K562 (cell line): Measurements from ENCODE around the gene MYO3B. TPM values are rescaled to one million over a fixed set of nuclear protein-coding genes. Genes with fewer than 3 reads are reported as not detected.

Experiments used
- ATAC-seq: fragments of 200-7000 bp; cut with Tn5 transposase; 3 replicates; pipeline ENCODE4 v1.9.1; 2020; ENCODE audit warnings: moderate library complexity
- BruUV-seq: library from RNA; stranded (reverse); fragments of 400-500 nt; replicated peaks from 2 replicates; lab custom pipeline; 2021; lab: Mats Ljungman, UMichigan
- CTCF ChIA-PET: fragments of 300-600 bp; formaldehyde crosslinking; extraction: SDS; loops from one replicate; lab custom pipeline; 2021; ENCODE audit warnings: low intra/inter-chr PET ratio; lab: Yijun Ruan, JAX
- POLR2A ChIA-PET: fragments of 300-600, 350-650 bp; sonication (Branson Sonifier 250); formaldehyde crosslinking; extraction: SDS; loops from one replicate; lab custom pipeline; 2021; ENCODE audit warnings: antibody characterized with exemption, inconsistent platforms; lab: Yijun Ruan, JAX
- DNase-seq, 4 experiments: peaks; one replicate each; pipeline versions ENCODE4 v3.0.0 to v3.0.0-alpha.2; 2011 to 2018; ENCODE audit warnings: low spot score in 3 of 4, mixed read lengths in 3 of 4; ENCODE audit errors: extremely low read depth in 1 of 4
- FAIRE-seq: peaks from 2 replicates; lab custom pipeline; 2011; peaks lifted over from hg19 to GRCh38; lab: Jason Lieb, UNC
- H2AFZ ChIP-seq: 2 replicates; pipeline ENCODE4 v1.6.0; 2011; ENCODE audit warnings: low read depth, low read length, control low read depth, inconsistent platforms
- H3K27ac ChIP-seq: fragments of 200-600 bp; 3 replicates; pipeline ENCODE4 v1.8.0; 2011; ENCODE audit warnings: low read depth, mild to moderate bottlenecking, control low read depth, inconsistent platforms, low read length, moderate library complexity, mixed read lengths; ENCODE audit errors: extremely low read depth
- H3K27me3 ChIP-seq, 2 experiments: fragments of 300-600 bp in 1 of 2; 2 replicates in 1 of 2; 3 replicates in 1 of 2; pipeline versions ENCODE4 v1.6.0 to v1.8.0; 2011; ENCODE audit warnings: inconsistent platforms in 2 of 2, low read length in 2 of 2, mild to moderate bottlenecking in 1 of 2, mixed read lengths in 1 of 2, moderate library complexity in 1 of 2; ENCODE audit not compliant: control insufficient read depth in 2 of 2, insufficient read depth in 2 of 2
- H3K36me3 ChIP-seq: fragments of 300-600 bp; 3 replicates; pipeline ENCODE4 v1.8.0; 2011; ENCODE audit warnings: mild to moderate bottlenecking, low read length, inconsistent platforms; ENCODE audit not compliant: control insufficient read depth, insufficient read depth
- H3K4me1 ChIP-seq, 2 experiments: fragments of 200-600 bp in 1 of 2; replicated peaks in 1 of 2; 2 replicates in 1 of 2; 3 replicates in 1 of 2; pipeline versions ENCODE4 v1.5.1 to v1.8.0; 2011; ENCODE audit warnings: inconsistent platforms in 2 of 2, low read length in 2 of 2, mild to moderate bottlenecking in 1 of 2, mixed read lengths in 1 of 2, moderate library complexity in 1 of 2; ENCODE audit not compliant: control insufficient read depth in 2 of 2, insufficient read depth in 2 of 2
- H3K4me2 ChIP-seq: 2 replicates; pipeline ENCODE4 v1.6.1; 2011; ENCODE audit warnings: low read length, control low read depth, inconsistent platforms, mixed read lengths; ENCODE audit not compliant: insufficient read depth
- H3K4me3 ChIP-seq: fragments of 200-600 bp; sonication (generic), shearing (Covaris generic); 2 replicates; pipeline ENCODE4 v1.5.1; 2016; ENCODE audit warnings: control low read depth, inconsistent platforms
- H3K79me2 ChIP-seq: fragments of 200-600 bp; 3 replicates; pipeline ENCODE4 v1.8.0; 2011; ENCODE audit warnings: low read length, inconsistent platforms; ENCODE audit not compliant: control insufficient read depth, insufficient read depth
- H3K9ac ChIP-seq, 2 experiments: 2 replicates each; pipeline versions ENCODE4 v1.6.0 to v1.6.1; 2011; ENCODE audit warnings: low read depth in 2 of 2, low read length in 2 of 2, control low read depth in 1 of 2, inconsistent platforms in 1 of 2, mild to moderate bottlenecking in 1 of 2, mixed read lengths in 1 of 2; ENCODE audit not compliant: insufficient read depth in 1 of 2
- H3K9me1 ChIP-seq: one replicate; pipeline ENCODE4 v1.6.0; 2011; ENCODE audit warnings: inconsistent platforms, mild to moderate bottlenecking, low read length, moderate library complexity; ENCODE audit not compliant: control insufficient read depth, insufficient read depth
- H3K9me3 ChIP-seq: replicated peaks from 2 replicates; pipeline ENCODE4 v1.5.1; 2011; ENCODE audit warnings: low read depth, low read length, inconsistent platforms; ENCODE audit not compliant: control insufficient read depth, insufficient read depth
- H4K20me1 ChIP-seq: replicated peaks from 2 replicates; pipeline ENCODE4 v1.6.1; 2011; ENCODE audit warnings: low read length, inconsistent platforms, mixed read lengths; ENCODE audit not compliant: control insufficient read depth, insufficient read depth
- BRCA1 ChIP-seq, 2 experiments: fragments of 450-650 bp in 1 of 2; sonication (generic) in 1 of 2; formaldehyde crosslinking in 1 of 2; IDR thresholded peaks; 2 replicates each; pipeline versions ENCODE4 v1.5.0 to v1.6.1; 2017 to 2020; ENCODE audit warnings: mild to moderate bottlenecking in 1 of 2, missing genetic modification reagents in 1 of 2
- CBX1 ChIP-seq: sonication (generic); IDR thresholded peaks from 2 replicates; pipeline ENCODE4 v1.6.1; 2016; ENCODE audit warnings: antibody characterized with exemption, low read depth, mild to moderate bottlenecking
- CBX5 ChIP-seq: IDR thresholded peaks from 2 replicates; pipeline ENCODE4 v1.6.1; 2014; ENCODE audit warnings: low read depth, borderline replicate concordance
- CREB5 ChIP-seq: fragments of 250-450 bp; sonication (Bioruptor Pico); IDR thresholded peaks from 2 replicates; pipeline ENCODE4 v1.5.0; 2020; ENCODE audit warnings: mild to moderate bottlenecking
- E2F6 ChIP-seq, 2 experiments: IDR thresholded peaks; 2 replicates each; pipeline ENCODE4 v1.6.1; 2011; ENCODE audit warnings: borderline replicate concordance in 1 of 2, control low read depth in 1 of 2, low read depth in 1 of 2, low read length in 1 of 2, mild to moderate bottlenecking in 1 of 2, mixed read lengths in 1 of 2, moderate library complexity in 1 of 2; ENCODE audit not compliant: insufficient read depth in 1 of 2, insufficient read length in 1 of 2, poor library complexity in 1 of 2, severe bottlenecking in 1 of 2; ENCODE audit errors: extremely low read depth in 1 of 2
- EP300 ChIP-seq: IDR thresholded peaks from 2 replicates; pipeline ENCODE4 v1.6.1; 2012; ENCODE audit warnings: low read length, improper control_type of control experiment
- EP400 ChIP-seq: fragments of 450-650 bp; IDR thresholded peaks from 2 replicates; pipeline ENCODE4 v1.6.1; 2017; ENCODE audit warnings: antibody characterized with exemption, mild to moderate bottlenecking, moderate library complexity
- HDGF ChIP-seq: fragments of 450-650 bp; IDR thresholded peaks from 2 replicates; pipeline ENCODE4 v1.6.1; 2016
- ID3 ChIP-seq, 2 experiments: fragments of 250-450 bp in 1 of 2; fragments of 450-650 bp in 1 of 2; sonication (Bioruptor Pico) in 1 of 2; IDR thresholded peaks; 2 replicates each; pipeline versions ENCODE4 v1.6.1 to v1.8.0; 2016 to 2021; ENCODE audit warnings: mild to moderate bottlenecking in 2 of 2, moderate library complexity in 2 of 2, missing compliant biosample characterization in 1 of 2, missing genetic modification characterization in 1 of 2
- KDM4B ChIP-seq, 2 experiments: fragments of 450-650 bp in 1 of 2; sonication (generic) in 1 of 2; IDR thresholded peaks; 2 replicates each; pipeline ENCODE4 v1.6.1; 2016 to 2017; ENCODE audit warnings: borderline replicate concordance in 2 of 2, antibody characterized with exemption in 1 of 2, low read depth in 1 of 2, mild to moderate bottlenecking in 1 of 2
- MCM2 ChIP-seq: fragments of 450-650 bp; IDR thresholded peaks from 2 replicates; pipeline ENCODE4 v1.6.1; 2017; ENCODE audit warnings: low read depth, mild to moderate bottlenecking
- PML ChIP-seq: IDR thresholded peaks from 2 replicates; pipeline ENCODE4 v1.6.1; 2012; ENCODE audit warnings: low read length, inconsistent platforms
- SRF ChIP-seq, 2 experiments: fragments of 250-450, 450-650 bp in 1 of 2; sonication (Bioruptor Pico) in 1 of 2; sonication (generic) in 1 of 2; formaldehyde crosslinking; IDR thresholded peaks; 2 replicates each; pipeline versions ENCODE4 v1.5.0 to v1.5.1; 2020 to 2022; ENCODE audit warnings: mild to moderate bottlenecking in 1 of 2, missing genetic modification reagents in 1 of 2
- ZNF23 ChIP-seq: fragments of 250-450 bp; sonication (Bioruptor Pico); IDR thresholded peaks from 2 replicates; pipeline ENCODE4 v1.4.0; 2020; ENCODE audit warnings: mild to moderate bottlenecking
- ZNF311 ChIP-seq: fragments of 250-450 bp; sonication (Bioruptor Pico); IDR thresholded peaks from 2 replicates; pipeline ENCODE4 v1.4.0; 2020; ENCODE audit warnings: mild to moderate bottlenecking, moderate library complexity
- ZNF444 ChIP-seq: fragments of 250-450 bp; sonication (Bioruptor Pico); IDR thresholded peaks from 2 replicates; pipeline ENCODE4 v1.4.0; 2020; ENCODE audit warnings: mild to moderate bottlenecking, moderate library complexity
- ZSCAN32 ChIP-seq: fragments of 450-650 bp; formaldehyde crosslinking; IDR thresholded peaks from 2 replicates; pipeline ENCODE4 v1.4.0; 2020; ENCODE audit warnings: mild to moderate bottlenecking, moderate library complexity
- WGBS: fragments of 100-300 bp; shearing (Covaris generic); methylation state at CpG from one replicate; pipeline ENCODE4 v1.1.6; 2016; ENCODE audit warnings: low coverage, mixed read lengths; ENCODE audit not compliant: insufficient coverage; ENCODE audit errors: missing lambda C conversion rate; 5-methylcytosine and 5-hydroxymethylcytosine counted together
- in situ Hi-C: fragments of 300-500 bp; cut with MboI; formaldehyde crosslinking; loops from 4 replicates; pipeline ENCODE4 v1.15.0; 2018; ENCODE audit warnings: inconsistent platforms, mixed read lengths
- intact Hi-C: fragments of 100-400 bp; cut with micrococcal nuclease; formaldehyde crosslinking; loops from 2 replicates; pipeline ENCODE4 v1.14.2; 2022
- polyA plus RNA-seq, 8 experiments: library from polyadenylated mRNA; depleted of rRNA in 4 of 8; stranded (reverse) in 5 of 8; unstranded in 3 of 8; fragments of >200 nt; fragmentation: Nextera tagmentation in 2 of 8; fragmentation: Illumina TruSeq in 1 of 8; extraction: Ambion mirVana in 2 of 8; extraction: Trizol in 1 of 8; gene quantifications; 2 replicates each; pipeline versions ENCODE4 v1.2.1 to v1.2.3, GENCODE V29; 2011 to 2014; ENCODE audit warnings: inconsistent platforms in 1 of 8, missing spikeins in 1 of 8
- total RNA-seq, 7 experiments: library from RNA; depleted of rRNA in 6 of 7; stranded (reverse); fragments of >200 nt in 6 of 7; fragmentation: Illumina TruSeq in 2 of 7; extraction: Trizol in 2 of 7; gene quantifications; 2 replicates each; pipeline versions ENCODE4 v1.2.1 to v1.2.3, GENCODE V29; 2011 to 2021; ENCODE audit warnings: low replicate concordance in 1 of 7

The MYO3B gene
- total and polyA plus RNA-seq, 9 of the 15 experiments (the other 6 are each of a cell fraction or from before 2014, with no cell fraction given) = 2.7 to 6.5 (median 3.6) TPM

- Histone ChIP-seq H3K9me1 (no peaks in the 10 kb centered on the region), H3K4me2 (no peak overlapping the region), H2AFZ (no peak overlapping the region), H3K27ac (no peak overlapping the region), H3K79me2 (no peaks in the 10 kb centered on the region)
- TF ChIP-seq ZSCAN32 (0 out of 2 replicates have a peak, but pooled peaks have one; percentile 37), MCM2 (no peak), HDGF (no peak), KDM4B (IDR thresholded peaks at IDR 0.05; ENCODE audit: borderline replicate concordance in 2 of 2, low read depth in 1 of 2) (0 out of 4 replicates have a peak, but pooled peaks of 1 of the 2 experiments have one; percentile 58), CBX1 (peak; percentile 60; the same call in 1 of the 2 replicates), CBX5 (0 out of 2 replicates have a peak, but pooled peaks have one; percentile 37), ZNF311 (0 out of 2 replicates have a peak, but pooled peaks have one; percentile 34), ZNF444 (CRISPR knock-in tag) (no peak), EP400 (no peak), SRF (CRISPR knock-in tag; IDR thresholded peaks at IDR 0.05) (no peak), EP300 (no peak), BRCA1 (IDR thresholded peaks at IDR 0.05) (no peak), BRCA1 (CRISPR knock-in tag; IDR thresholded peaks at IDR 0.05) (no peak), CREB5 (no peak), ZNF23 (CRISPR knock-in tag) (no peak), E2F6 (IDR thresholded peaks at IDR 0.05; ENCODE audit: borderline replicate concordance in 1 of 2, extremely low read depth in 1 of 2, insufficient read depth in 1 of 2, insufficient read length in 1 of 2, low read depth in 1 of 2, low read length in 1 of 2, poor library complexity in 1 of 2, severe bottlenecking in 1 of 2) (no peak), PML (no peak), ID3 (CRISPR knock-in tag; IDR thresholded peaks at IDR 0.05) (no peak), ID3 (tag; IDR thresholded peaks at IDR 0.05) (0 out of 2 replicates have a peak, but pooled peaks have one; percentile 40)
- TF ChIP-seq, all 486 proteins: peak for 6
- BruUV-seq = no TSS peak
- 86% methylated on average over 6 of the region's 6 CpGs for WGBS
- H3K36me3 ChIP-seq = no peaks in the 10 kb centered on the region
- DNase-seq (no peak), ATAC-seq (no peak), FAIRE-seq (no peak)
- no peak overlapping the region for H3K4me3 ChIP-seq
- H3K4me1 ChIP-seq = peaks cover 16 to 66% of the 10 kb centered on the region in 2 experiments
- H3K9me3 ChIP-seq = peaks cover 9% of the 10 kb centered on the region
- POLR2A ChIA-PET = no interaction called here
- H3K27me3 ChIP-seq = no peaks in the 10 kb centered on the region
- CTCF ChIA-PET = no interaction called here
- no peak overlapping the region for H3K9ac ChIP-seq
- no peaks in the 10 kb centered on the region for H4K20me1 ChIP-seq
- in situ Hi-C loops = no loop called here
- intact Hi-C loops = no loop called here
Measured at GRCh38 chr2:170250584-170250983, 72.6 kb downstream of the MYO3B start.
